ENCODE measurements around the gene KPNA6.

The KPNA6 gene

GRCh38 chr1:32091176-32091575 lies 16.7 kb upstream of the KPNA6 start:
- TF ChIP-seq, protein P1, sequence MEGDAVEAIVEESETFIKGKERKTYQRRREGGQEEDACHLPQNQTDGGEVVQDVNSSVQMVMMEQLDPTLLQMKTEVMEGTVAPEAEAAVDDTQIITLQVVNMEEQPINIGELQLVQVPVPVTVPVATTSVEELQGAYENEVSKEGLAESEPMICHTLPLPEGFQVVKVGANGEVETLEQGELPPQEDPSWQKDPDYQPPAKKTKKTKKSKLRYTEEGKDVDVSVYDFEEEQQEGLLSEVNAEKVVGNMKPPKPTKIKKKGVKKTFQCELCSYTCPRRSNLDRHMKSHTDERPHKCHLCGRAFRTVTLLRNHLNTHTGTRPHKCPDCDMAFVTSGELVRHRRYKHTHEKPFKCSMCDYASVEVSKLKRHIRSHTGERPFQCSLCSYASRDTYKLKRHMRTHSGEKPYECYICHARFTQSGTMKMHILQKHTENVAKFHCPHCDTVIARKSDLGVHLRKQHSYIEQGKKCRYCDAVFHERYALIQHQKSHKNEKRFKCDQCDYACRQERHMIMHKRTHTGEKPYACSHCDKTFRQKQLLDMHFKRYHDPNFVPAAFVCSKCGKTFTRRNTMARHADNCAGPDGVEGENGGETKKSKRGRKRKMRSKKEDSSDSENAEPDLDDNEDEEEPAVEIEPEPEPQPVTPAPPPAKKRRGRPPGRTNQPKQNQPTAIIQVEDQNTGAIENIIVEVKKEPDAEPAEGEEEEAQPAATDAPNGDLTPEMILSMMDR (conservative IDR thresholded peaks at IDR 0.05; ENCODE audit: low read depth, low read length), result no peak
- no peak overlapping the region for H3K4me3 ChIP-seq (ENCODE audit: low read length)
- no peak for DNase-seq (ENCODE audit: low read depth)

GRCh38 chr1:32091591-32091990 lies 16.3 kb upstream of the KPNA6 start:
- H3K4me3 ChIP-seq (ENCODE audit: low read length), result no peak overlapping the region
- no peak for DNase-seq (ENCODE audit: low read depth)
- TF ChIP-seq, protein P1 (conservative IDR thresholded peaks at IDR 0.05; ENCODE audit: low read depth, low read length), result no peak

GRCh38 chr1:32094746-32095521 lies 12.9 kb upstream of the KPNA6 start:
- H3K4me3 ChIP-seq (ENCODE audit: low read length), result no peak overlapping the region
- DNase-seq (ENCODE audit: low read depth), result no peak
- TF ChIP-seq, protein P1 (conservative IDR thresholded peaks at IDR 0.05; ENCODE audit: low read depth, low read length), result no peak

DNA sequence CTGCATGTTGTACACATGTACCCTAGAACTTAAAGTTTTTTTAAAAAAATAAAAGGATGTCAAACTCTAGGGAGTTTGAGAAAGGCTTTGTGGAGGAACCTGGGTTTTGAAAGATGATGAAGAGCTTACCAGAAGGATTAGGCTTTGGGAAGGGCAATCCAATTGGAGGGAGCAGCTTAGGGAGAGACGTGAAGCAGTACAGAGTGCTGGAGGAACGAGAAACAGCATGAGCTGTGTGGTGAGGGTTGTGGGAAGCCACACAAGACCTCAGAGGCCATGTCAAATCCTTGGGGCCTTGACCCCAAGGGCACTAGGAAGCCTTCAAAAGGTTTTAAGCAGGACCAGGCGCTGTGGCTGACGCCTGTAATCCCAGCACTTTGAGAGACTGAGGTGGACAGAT lies 8.4 kb upstream of the KPNA6 start:
- TF ChIP-seq, protein P1 (conservative IDR thresholded peaks at IDR 0.05; ENCODE audit: low read depth, low read length), result no peak
- no peak overlapping the region for H3K4me3 ChIP-seq (ENCODE audit: low read length)
- no peak for DNase-seq (ENCODE audit: low read depth)

GRCh38 chr1:32100359-32100758 lies 7.5 kb upstream of the KPNA6 start:
- TF ChIP-seq, protein P1 (conservative IDR thresholded peaks at IDR 0.05; ENCODE audit: low read depth, low read length), result no peak
- H3K4me3 ChIP-seq (ENCODE audit: low read length), result no peak overlapping the region
- no peak for DNase-seq (ENCODE audit: low read depth)

GRCh38 chr1:32100807-32101708 lies 6.8 kb upstream of the KPNA6 start:
- no peak for DNase-seq (ENCODE audit: low read depth)
- H3K4me3 ChIP-seq (ENCODE audit: low read length), result no peak overlapping the region
- TF ChIP-seq, protein P1 (conservative IDR thresholded peaks at IDR 0.05; ENCODE audit: low read depth, low read length), result no peak
